ENCODE results near the gene TRIM29.

The TRIM29 gene

DNA sequence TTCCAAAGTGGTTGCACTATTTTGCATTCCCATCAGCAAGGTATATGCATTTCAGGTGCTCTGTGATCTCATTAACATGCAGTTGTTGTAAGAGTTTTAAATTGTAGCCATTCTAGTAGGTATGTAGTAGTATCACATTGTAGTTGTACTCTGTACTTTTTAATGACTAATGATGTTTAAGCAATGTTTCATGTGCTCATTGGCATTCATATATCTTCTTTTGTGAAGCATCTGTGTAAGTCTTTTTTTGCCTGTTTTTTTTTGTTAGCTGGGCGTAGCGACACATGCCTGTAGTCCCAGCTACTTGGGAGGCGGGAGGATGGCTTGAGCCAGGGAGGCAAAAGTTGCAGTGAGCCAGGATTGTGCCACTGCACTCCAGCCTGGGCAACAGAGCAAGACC, 11.3 kb upstream of the TRIM29 start:
- Histone ChIP-seq H4K91ac (ENCODE audit: low read length) (no peak overlapping the region), H3K4ac (ENCODE audit: low read depth in 1 of 2, low read length in 2 of 2) (no peak overlapping the region), H3K23ac (ENCODE audit: low read length in 2 of 2) (no peak overlapping the region), H2BK5ac (ENCODE audit: low read depth, low read length, poor library complexity, severe bottlenecking) (no peak overlapping the region), H3K27ac (ENCODE audit: low read length, poor library complexity, severe bottlenecking) (no peak overlapping the region), H3K4me3 (ENCODE audit: insufficient read depth in 1 of 2, low read depth in 1 of 2, low read length in 2 of 2) (no peak overlapping the region), H2BK15ac (ENCODE audit: low read depth, poor library complexity, severe bottlenecking) (no peak overlapping the region), H3K79me1 (replicated peaks; ENCODE audit: low read length, poor library complexity, severe bottlenecking) (no peaks in the 10 kb centered on the region), H3K4me2 (ENCODE audit: low read length, poor library complexity, severe bottlenecking) (no peak overlapping the region), H2AFZ (ENCODE audit: low read depth, low read length) (no peak overlapping the region), H3K9ac (ENCODE audit: low read length) (no peak overlapping the region), H3K4me1 (ENCODE audit: control insufficient read depth, insufficient read depth, low read depth, low read length) (no peaks in the 10 kb centered on the region), H3K36me3 (ENCODE audit: control insufficient read depth in 1 of 2, insufficient read depth in 2 of 2, low read depth in 1 of 2, low read length in 2 of 2) (no peaks in the 10 kb centered on the region), H4K8ac (ENCODE audit: low read length) (no peak overlapping the region), H2BK12ac (ENCODE audit: low read length in 2 of 2) (no peak overlapping the region), H3K14ac (ENCODE audit: low read length in 2 of 2) (no peak overlapping the region), H2BK120ac (ENCODE audit: low read depth, low read length) (no peak overlapping the region), H3K9me3 (ENCODE audit: control insufficient read depth, low read length) (peaks cover 6% of the 10 kb centered on the region), H2AK5ac (ENCODE audit: low read length, severe bottlenecking) (no peak overlapping the region), H3K27me3 (ENCODE audit: control insufficient read depth in 1 of 2, insufficient read depth in 1 of 2, low read length in 2 of 2) (peaks cover 27 to 62% of the 10 kb centered on the region in 2 experiments), H3K18ac (ENCODE audit: low read depth in 1 of 2, low read length in 2 of 2) (no peak overlapping the region)
- WGBS, result 84% methylated on average over 3 of the region's 3 CpGs
- no peak for DNase-seq

DNA sequence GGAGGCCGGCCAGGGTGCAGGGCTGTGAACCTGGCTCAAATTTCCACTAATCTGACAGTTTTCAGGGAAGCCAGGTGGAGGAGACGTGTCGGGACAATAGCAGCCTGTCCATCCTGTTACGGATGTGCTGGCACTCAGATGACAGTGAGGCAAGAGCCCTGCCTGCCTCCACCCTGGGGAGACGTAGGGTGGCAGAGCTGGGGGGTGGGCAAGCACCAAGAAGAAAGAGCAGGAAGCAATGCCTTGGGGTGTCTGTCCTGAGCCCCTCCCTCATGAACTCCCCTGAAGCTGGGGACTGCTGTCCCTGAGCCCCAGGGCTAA, 10.0 kb upstream of the TRIM29 start:
- no peak overlapping the region for H3K4ac ChIP-seq (ENCODE audit: low read depth in 1 of 2, low read length in 2 of 2)
- H2BK5ac ChIP-seq (ENCODE audit: low read depth, low read length, poor library complexity, severe bottlenecking), result no peak overlapping the region
- peaks cover 5% of the 10 kb centered on the region for H3K9me3 ChIP-seq (ENCODE audit: control insufficient read depth, low read length)
- H2AFZ ChIP-seq (ENCODE audit: low read depth, low read length), result no peak overlapping the region
- H2AK5ac ChIP-seq (ENCODE audit: low read length, severe bottlenecking), result no peak overlapping the region
- H4K8ac ChIP-seq (ENCODE audit: low read length), result no peak overlapping the region
- H3K18ac ChIP-seq (ENCODE audit: low read depth in 1 of 2, low read length in 2 of 2), result no peak overlapping the region
- H3K23ac ChIP-seq (ENCODE audit: low read length in 2 of 2), result peak overlapping the region in 1 of 2 experiments; percentile 60
- no peak overlapping the region for H2BK120ac ChIP-seq (ENCODE audit: low read depth, low read length)
- peak overlapping the region in 1 of 2 experiments; percentile 76 for H3K14ac ChIP-seq (ENCODE audit: low read length in 2 of 2)
- no peak overlapping the region for H3K27ac ChIP-seq (ENCODE audit: low read length, poor library complexity, severe bottlenecking)
- WGBS, result 74% methylated on average over 5 of the region's 5 CpGs
- H3K79me1 ChIP-seq (replicated peaks; ENCODE audit: low read length, poor library complexity, severe bottlenecking), result no peaks in the 10 kb centered on the region
- no peak overlapping the region for H2BK15ac ChIP-seq (ENCODE audit: low read depth, poor library complexity, severe bottlenecking)
- H3K27me3 ChIP-seq (ENCODE audit: control insufficient read depth in 1 of 2, insufficient read depth in 1 of 2, low read length in 2 of 2), result peaks cover 31 to 69% of the 10 kb centered on the region in 2 experiments
- no peaks in the 10 kb centered on the region for H3K36me3 ChIP-seq (ENCODE audit: control insufficient read depth in 1 of 2, insufficient read depth in 2 of 2, low read depth in 1 of 2, low read length in 2 of 2)
- H3K9ac ChIP-seq (ENCODE audit: low read length), result no peak overlapping the region
- no peaks in the 10 kb centered on the region for H3K4me1 ChIP-seq (ENCODE audit: control insufficient read depth, insufficient read depth, low read depth, low read length)
- no peak overlapping the region for H4K91ac ChIP-seq (ENCODE audit: low read length)
- DNase-seq, result no peak
- no peak overlapping the region for H3K4me2 ChIP-seq (ENCODE audit: low read length, poor library complexity, severe bottlenecking)
- H3K4me3 ChIP-seq (ENCODE audit: insufficient read depth in 1 of 2, low read depth in 1 of 2, low read length in 2 of 2), result no peak overlapping the region
- no peak overlapping the region for H2BK12ac ChIP-seq (ENCODE audit: low read length in 2 of 2)

DNA sequence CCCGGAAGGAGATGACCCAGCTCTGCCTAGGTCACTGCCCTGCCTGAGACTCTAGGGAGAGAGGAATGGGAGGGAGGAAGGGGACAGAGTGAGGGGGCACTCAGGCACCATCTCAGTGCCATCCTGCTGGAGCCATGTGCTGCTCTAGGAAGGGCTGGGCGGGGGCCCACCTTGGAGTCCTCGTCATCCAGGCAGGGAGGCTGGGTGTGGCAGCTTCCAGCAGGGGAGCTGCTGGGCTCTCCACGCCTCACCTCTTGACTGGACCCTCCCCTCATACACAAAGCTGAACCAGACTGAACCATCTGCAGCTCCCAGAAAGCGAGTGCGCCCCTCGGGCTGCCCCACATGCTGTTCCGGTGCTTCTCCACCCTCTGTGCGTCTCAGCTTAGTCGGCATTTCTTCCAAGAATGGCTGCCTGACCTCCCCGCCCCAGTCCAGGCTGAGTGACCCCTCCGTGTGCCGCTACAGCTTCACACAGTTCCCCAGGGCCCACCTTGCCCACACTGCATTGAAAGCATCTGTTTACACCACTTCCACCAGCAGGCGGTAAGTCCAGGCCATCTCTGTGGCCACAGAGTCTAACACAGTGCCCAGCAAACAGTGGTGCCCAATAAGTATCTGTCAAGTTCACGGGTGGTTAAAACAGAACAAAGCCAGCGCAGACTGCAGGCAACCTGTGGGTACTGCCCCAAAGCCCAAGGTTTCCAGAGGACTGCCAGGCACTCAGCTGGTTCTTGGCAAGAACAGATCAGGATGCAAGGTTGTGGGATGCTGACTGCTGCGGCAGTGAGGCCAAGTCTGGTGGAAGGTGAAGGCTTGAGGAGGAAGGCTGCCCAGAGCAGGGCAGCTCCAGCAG, 9.4 kb upstream of the TRIM29 start:
- H2AFZ ChIP-seq (ENCODE audit: low read depth, low read length), result no peak overlapping the region
- H3K27ac ChIP-seq (ENCODE audit: low read length, poor library complexity, severe bottlenecking), result no peak overlapping the region
- peak overlapping the region in 1 of 2 experiments; percentile 60 for H3K23ac ChIP-seq (ENCODE audit: low read length in 2 of 2)
- H4K91ac ChIP-seq (ENCODE audit: low read length), result no peak overlapping the region
- H3K27me3 ChIP-seq (ENCODE audit: control insufficient read depth in 1 of 2, insufficient read depth in 1 of 2, low read length in 2 of 2), result peaks cover 31 to 71% of the 10 kb centered on the region in 2 experiments
- H3K9ac ChIP-seq (ENCODE audit: low read length), result no peak overlapping the region
- no peaks in the 10 kb centered on the region for H3K79me1 ChIP-seq (replicated peaks; ENCODE audit: low read length, poor library complexity, severe bottlenecking)
- no peaks in the 10 kb centered on the region for H3K36me3 ChIP-seq (ENCODE audit: control insufficient read depth in 1 of 2, insufficient read depth in 2 of 2, low read depth in 1 of 2, low read length in 2 of 2)
- H2BK15ac ChIP-seq (ENCODE audit: low read depth, poor library complexity, severe bottlenecking), result no peak overlapping the region
- no peak overlapping the region for H2BK12ac ChIP-seq (ENCODE audit: low read length in 2 of 2)
- no peak overlapping the region for H3K4me2 ChIP-seq (ENCODE audit: low read length, poor library complexity, severe bottlenecking)
- no peaks in the 10 kb centered on the region for H3K4me1 ChIP-seq (ENCODE audit: control insufficient read depth, insufficient read depth, low read depth, low read length)
- no peak overlapping the region for H3K4ac ChIP-seq (ENCODE audit: low read depth in 1 of 2, low read length in 2 of 2)
- no peak overlapping the region for H2BK120ac ChIP-seq (ENCODE audit: low read depth, low read length)
- H2BK5ac ChIP-seq (ENCODE audit: low read depth, low read length, poor library complexity, severe bottlenecking), result no peak overlapping the region
- H3K4me3 ChIP-seq (ENCODE audit: insufficient read depth in 1 of 2, low read depth in 1 of 2, low read length in 2 of 2), result no peak overlapping the region
- no peak overlapping the region for H3K18ac ChIP-seq (ENCODE audit: low read depth in 1 of 2, low read length in 2 of 2)
- WGBS, result 80% methylated on average over 16 of the region's 17 CpGs
- H3K14ac ChIP-seq (ENCODE audit: low read length in 2 of 2), result peak overlapping the region in 1 of 2 experiments; percentile 76
- peaks cover 5% of the 10 kb centered on the region for H3K9me3 ChIP-seq (ENCODE audit: control insufficient read depth, low read length)
- H2AK5ac ChIP-seq (ENCODE audit: low read length, severe bottlenecking), result no peak overlapping the region
- H4K8ac ChIP-seq (ENCODE audit: low read length), result no peak overlapping the region
- no peak for DNase-seq

GRCh38 chr11:120146413-120147093, 8.6 kb upstream of the TRIM29 start:
- Histone ChIP-seq H3K4me1 (ENCODE audit: control insufficient read depth, insufficient read depth, low read depth, low read length) (no peaks in the 10 kb centered on the region), H2BK15ac (ENCODE audit: low read depth, poor library complexity, severe bottlenecking) (no peak overlapping the region), H2AK5ac (ENCODE audit: low read length, severe bottlenecking) (no peak overlapping the region), H3K4me2 (ENCODE audit: low read length, poor library complexity, severe bottlenecking) (no peak overlapping the region), H3K4me3 (ENCODE audit: insufficient read depth in 1 of 2, low read depth in 1 of 2, low read length in 2 of 2) (no peak overlapping the region), H3K9me3 (ENCODE audit: control insufficient read depth, low read length) (peaks cover 5% of the 10 kb centered on the region), H3K79me1 (replicated peaks; ENCODE audit: low read length, poor library complexity, severe bottlenecking) (no peaks in the 10 kb centered on the region), H3K27ac (ENCODE audit: low read length, poor library complexity, severe bottlenecking) (no peak overlapping the region), H4K8ac (ENCODE audit: low read length) (no peak overlapping the region), H3K9ac (ENCODE audit: low read length) (no peak overlapping the region), H3K14ac (ENCODE audit: low read length in 2 of 2) (no peak overlapping the region), H3K4ac (ENCODE audit: low read depth in 1 of 2, low read length in 2 of 2) (no peak overlapping the region), H3K27me3 (ENCODE audit: control insufficient read depth in 1 of 2, insufficient read depth in 1 of 2, low read length in 2 of 2) (peaks cover 35 to 75% of the 10 kb centered on the region in 2 experiments), H3K36me3 (ENCODE audit: control insufficient read depth in 1 of 2, insufficient read depth in 2 of 2, low read depth in 1 of 2, low read length in 2 of 2) (no peaks in the 10 kb centered on the region), H2AFZ (ENCODE audit: low read depth, low read length) (no peak overlapping the region), H4K91ac (ENCODE audit: low read length) (no peak overlapping the region), H2BK12ac (ENCODE audit: low read length in 2 of 2) (no peak overlapping the region), H2BK5ac (ENCODE audit: low read depth, low read length, poor library complexity, severe bottlenecking) (no peak overlapping the region), H3K23ac (ENCODE audit: low read length in 2 of 2) (no peak overlapping the region), H3K18ac (ENCODE audit: low read depth in 1 of 2, low read length in 2 of 2) (no peak overlapping the region), H2BK120ac (ENCODE audit: low read depth, low read length) (no peak overlapping the region)
- no peak for DNase-seq
- 76% methylated on average over 14 of the region's 14 CpGs for WGBS
